Measurements from ENCODE around the gene COL25A1.

COL25A1 gene

GRCh38 chr4:109177096-109177810 is 125.2 kb downstream of the COL25A1 start:
- DNase-seq (ENCODE audit: low read depth), result no peak
- TF ChIP-seq CTCF (IDR thresholded peaks at IDR 0.05; ENCODE audit: control insufficient read depth, insufficient read depth, low read depth, low read length, missing control alignments), result no peak
- no peak overlapping the region for H3K4me3 ChIP-seq (ENCODE audit: control insufficient read depth, low read depth, low read length)

- no peak for DNase-seq (ENCODE audit: low read depth)
- no peak for TF ChIP-seq CTCF (IDR thresholded peaks at IDR 0.05; ENCODE audit: control insufficient read depth, insufficient read depth, low read depth, low read length, missing control alignments)
- no peak overlapping the region for H3K4me3 ChIP-seq (ENCODE audit: control insufficient read depth, low read depth, low read length)
These were observed 128.1 kb downstream of the COL25A1 start for GRCh38 chr4:109174224-109174953.

GRCh38 chr4:109172301-109172700 is 130.2 kb downstream of the COL25A1 start:
- no peak for TF ChIP-seq CTCF (IDR thresholded peaks at IDR 0.05; ENCODE audit: control insufficient read depth, insufficient read depth, low read depth, low read length, missing control alignments)
- DNase-seq (ENCODE audit: low read depth), result no peak
- no peak overlapping the region for H3K4me3 ChIP-seq (ENCODE audit: control insufficient read depth, low read depth, low read length)

GRCh38 chr4:109171070-109171469 is 131.4 kb downstream of the COL25A1 start:
- no peak for DNase-seq (ENCODE audit: low read depth)
- no peak for TF ChIP-seq CTCF (IDR thresholded peaks at IDR 0.05; ENCODE audit: control insufficient read depth, insufficient read depth, low read depth, low read length, missing control alignments)
- H3K4me3 ChIP-seq (ENCODE audit: control insufficient read depth, low read depth, low read length), result no peak overlapping the region

GRCh38 chr4:109169170-109169569 is 133.3 kb downstream of the COL25A1 start:
- TF ChIP-seq CTCF (IDR thresholded peaks at IDR 0.05; ENCODE audit: control insufficient read depth, insufficient read depth, low read depth, low read length, missing control alignments), result no peak
- no peak overlapping the region for H3K4me3 ChIP-seq (ENCODE audit: control insufficient read depth, low read depth, low read length)
- no peak for DNase-seq (ENCODE audit: low read depth)

- no peak overlapping the region for H3K4me3 ChIP-seq (ENCODE audit: control insufficient read depth, low read depth, low read length)
- no peak for DNase-seq (ENCODE audit: low read depth)
- TF ChIP-seq CTCF (IDR thresholded peaks at IDR 0.05; ENCODE audit: control insufficient read depth, insufficient read depth, low read depth, low read length, missing control alignments), result no peak
These were observed 135.9 kb downstream of the COL25A1 start for GRCh38 chr4:109166586-109166985.

All from AG09309 (cell line).